SK-N-SH (cell line): ENCODE measurements around the gene SPRED1. TPM values are rescaled to one million over a fixed set of nuclear protein-coding genes. Genes with fewer than 3 reads are reported as not detected.

Experiments used
- CTCF ChIA-PET: fragments of 300-600, 350-600 bp; formaldehyde crosslinking; extraction: SDS; loops from one replicate; lab custom pipeline; 2021; lab: Yijun Ruan, JAX
- POLR2A ChIA-PET: fragments of 350-600 bp; sonication (Branson Sonifier 250); formaldehyde crosslinking; extraction: SDS; loops from one replicate; lab custom pipeline; 2020; ENCODE audit warnings: antibody characterized with exemption, inconsistent platforms; lab: Yijun Ruan, JAX
- DNase-seq: peaks from one replicate; pipeline ENCODE4 v3.0.0; 2012
- H2AFZ ChIP-seq: fragments of 200-600 bp; sonication (generic); 2 replicates; pipeline ENCODE4 v1.8.1; 2016; ENCODE audit warnings: antibody characterized with exemption, mild to moderate bottlenecking, low read depth
- H3F3A ChIP-seq: fragments of 200-600 bp; sonication (generic); replicated peaks from 2 replicates; pipeline ENCODE3; 2016; ENCODE audit warnings: antibody characterized with exemption, mild to moderate bottlenecking; ENCODE audit not compliant: insufficient read depth
- H3K27ac ChIP-seq, 2 experiments: fragments of 200-500 bp in 1 of 2; fragments of 200-600 bp in 1 of 2; sonication (Bioruptor generic) in 1 of 2; sonication (generic), shearing (Covaris generic) in 1 of 2; 2 replicates each; pipeline versions ENCODE4 v1.5.1 to v1.6.1; 2014 to 2016; ENCODE audit warnings: low read depth in 2 of 2, inconsistent platforms in 1 of 2, low read length in 1 of 2, mild to moderate bottlenecking in 1 of 2, mixed read lengths in 1 of 2
- H3K27me3 ChIP-seq: fragments of 200-600 bp; sonication (generic), shearing (Covaris generic); 2 replicates; pipeline ENCODE4 v1.6.1; 2016; ENCODE audit warnings: mixed run types; ENCODE audit not compliant: insufficient read depth
- H3K36me3 ChIP-seq, 2 experiments: fragments of 200-500 bp in 1 of 2; fragments of 200-600 bp in 1 of 2; sonication (Bioruptor generic) in 1 of 2; sonication (generic) in 1 of 2; replicated peaks in 1 of 2; 2 replicates each; pipeline versions ENCODE3 to v1.5.1; 2014 to 2016; ENCODE audit warnings: low read length in 1 of 2, mild to moderate bottlenecking in 1 of 2; ENCODE audit not compliant: insufficient read depth in 2 of 2, control insufficient read depth in 1 of 2
- H3K4me1 ChIP-seq, 2 experiments: fragments of 200-500 bp in 1 of 2; fragments of 200-600 bp in 1 of 2; sonication (Bioruptor generic) in 1 of 2; sonication (generic), shearing (Covaris generic) in 1 of 2; 2 replicates each; pipeline versions ENCODE4 v1.5.1 to v1.6.1; 2014 to 2016; ENCODE audit warnings: low read depth in 1 of 2, low read length in 1 of 2, mixed run types in 1 of 2; ENCODE audit not compliant: insufficient read depth in 2 of 2, control insufficient read depth in 1 of 2
- H3K4me2 ChIP-seq: fragments of 200-600 bp; sonication (generic), shearing (Covaris generic); 2 replicates; pipeline ENCODE4 v1.6.1; 2017; ENCODE audit warnings: mixed run types
- H3K4me3 ChIP-seq, 2 experiments: fragments of 200-500 bp in 1 of 2; fragments of 200-600 bp in 1 of 2; sonication (Bioruptor generic) in 1 of 2; sonication (generic), shearing (Covaris generic) in 1 of 2; 2 replicates each; pipeline versions ENCODE4 v1.5.1 to v1.8.1; 2014 to 2016; ENCODE audit warnings: low read depth in 2 of 2, inconsistent platforms in 1 of 2, low read length in 1 of 2, mild to moderate bottlenecking in 1 of 2, mixed read lengths in 1 of 2, moderate library complexity in 1 of 2
- H3K79me2 ChIP-seq: fragments of 200-600 bp; sonication (generic); 2 replicates; pipeline ENCODE4 v1.8.1; 2017; ENCODE audit warnings: mild to moderate bottlenecking; ENCODE audit not compliant: insufficient read depth
- H3K9ac ChIP-seq: fragments of 200-600 bp; sonication (generic); 2 replicates; pipeline ENCODE4 v1.6.1; 2017; ENCODE audit warnings: mixed run types
- H3K9me2 ChIP-seq: fragments of 200-600 bp; sonication (generic); 2 replicates; pipeline ENCODE4 v1.6.1; 2017; ENCODE audit warnings: mixed run types
- H3K9me3 ChIP-seq: fragments of 200-600 bp; sonication (generic); 2 replicates; pipeline ENCODE4 v1.6.1; 2017; ENCODE audit warnings: mixed run types, mild to moderate bottlenecking, moderate library complexity
- H4K20me1 ChIP-seq: fragments of 200-600 bp; sonication (generic); 2 replicates; pipeline ENCODE4 v1.6.1; 2017; ENCODE audit warnings: mild to moderate bottlenecking, mixed run types; ENCODE audit not compliant: insufficient read depth
- CHD2 ChIP-seq: fragments of 150-350 bp; IDR thresholded peaks from 2 replicates; pipeline ENCODE4 v1.6.1; 2018; ENCODE audit warnings: low read length; ENCODE audit not compliant: partially characterized antibody
- ELF1 ChIP-seq: IDR thresholded peaks from 2 replicates; pipeline ENCODE4 v1.4.0; 2012
- FOSL2 ChIP-seq: IDR thresholded peaks from 2 replicates; pipeline ENCODE4 v1.4.0; 2012; ENCODE audit warnings: low read depth, mild to moderate bottlenecking, moderate library complexity, borderline replicate concordance
- FOXJ3 ChIP-seq: sonication (generic); formaldehyde crosslinking; IDR thresholded peaks from 2 replicates; pipeline ENCODE4 v1.5.1; 2020; ENCODE audit warnings: mild to moderate bottlenecking, missing genetic modification reagents
- FOXM1 ChIP-seq: IDR thresholded peaks from 2 replicates; pipeline ENCODE4 v1.4.0; 2012; ENCODE audit warnings: low read depth, mild to moderate bottlenecking
- GATA2 ChIP-seq: sonication (generic); formaldehyde crosslinking; IDR thresholded peaks from 2 replicates; pipeline ENCODE4 v1.5.0; 2020; ENCODE audit warnings: mild to moderate bottlenecking, missing genetic modification reagents
- JUND ChIP-seq: IDR thresholded peaks from 2 replicates; pipeline ENCODE4 v1.4.0; 2012
- MXI1 ChIP-seq: IDR thresholded peaks from 2 replicates; pipeline ENCODE4 v1.6.1; 2012; ENCODE audit warnings: mild to moderate bottlenecking, low read depth, low read length, improper control_type of control experiment
- NFIC ChIP-seq: IDR thresholded peaks from 2 replicates; pipeline ENCODE4 v1.4.0; 2012; ENCODE audit warnings: borderline replicate concordance
- NRF1 ChIP-seq: IDR thresholded peaks from 2 replicates; pipeline ENCODE4 v1.6.1; 2012; ENCODE audit warnings: low read depth, mild to moderate bottlenecking, low read length
- RAD21 ChIP-seq: IDR thresholded peaks from 2 replicates; pipeline ENCODE4 v1.6.1; 2012; ENCODE audit warnings: mild to moderate bottlenecking, low read length
- RCOR1 ChIP-seq: fragments of 150-350 bp; IDR thresholded peaks from 2 replicates; pipeline ENCODE4 v1.6.1; 2017; ENCODE audit warnings: antibody characterized with exemption, low read length
- RFX5 ChIP-seq: IDR thresholded peaks from 2 replicates; pipeline ENCODE4 v1.6.1; 2012; ENCODE audit warnings: mild to moderate bottlenecking, improper control_type of control experiment, low read length
- RXRA ChIP-seq: IDR thresholded peaks from 2 replicates; pipeline ENCODE4 v1.4.0; 2012; ENCODE audit warnings: low read depth, mild to moderate bottlenecking, borderline replicate concordance
- TAF1 ChIP-seq: IDR thresholded peaks from 2 replicates; pipeline ENCODE4 v1.6.1; 2012; ENCODE audit warnings: low read depth, mild to moderate bottlenecking, low read length, moderate library complexity, borderline replicate concordance
- TCF12 ChIP-seq: IDR thresholded peaks from 2 replicates; pipeline ENCODE4 v1.4.0; 2012
- YY1 ChIP-seq: IDR thresholded peaks from 2 replicates; pipeline ENCODE4 v1.4.0; 2012; ENCODE audit warnings: low read depth, mild to moderate bottlenecking
- WGBS: methylation state at CpG from one replicate; pipeline ENCODE4 v1.1.6; 2017; ENCODE audit warnings: low lambda C conversion rate; 5-methylcytosine and 5-hydroxymethylcytosine counted together
- polyA plus RNA-seq, 3 experiments: library from polyadenylated mRNA; depleted of rRNA; stranded (reverse); fragments of >200 nt; gene quantifications; 2 replicates each; pipeline ENCODE4 v1.2.3, GENCODE V29; 2012
- TF ChIP-seq, protein P1 (sequence below): fragments of 150-350 bp; IDR thresholded peaks from 2 replicates; pipeline ENCODE4 v1.6.1; 2016; ENCODE audit warnings: mild to moderate bottlenecking, low read depth, low read length
- TF ChIP-seq, protein P2 (sequence below): IDR thresholded peaks from 2 replicates; pipeline ENCODE4 v1.4.0; 2012; ENCODE audit warnings: low read depth
- TF ChIP-seq, protein P3 (sequence below): fragments of 200-600 bp; sonication (generic); IDR thresholded peaks from 2 replicates; pipeline ENCODE4 v1.6.1; 2017; ENCODE audit warnings: antibody characterized with exemption, mild to moderate bottlenecking, moderate library complexity
- TF ChIP-seq, protein P4 (sequence below): fragments of 150-350 bp; IDR thresholded peaks from 2 replicates; pipeline ENCODE4 v1.6.1; 2017; ENCODE audit warnings: antibody characterized with exemption, low read length, low read depth, borderline replicate concordance
- TF ChIP-seq, protein P5 (sequence below): IDR thresholded peaks from 2 replicates; pipeline ENCODE4 v1.4.0; 2012; ENCODE audit warnings: low read depth, borderline replicate concordance

Gene SPRED1
- polyA plus RNA-seq, 1 of the 3 experiments (the other 2 are of a cell fraction): 4.4 TPM

DNA sequence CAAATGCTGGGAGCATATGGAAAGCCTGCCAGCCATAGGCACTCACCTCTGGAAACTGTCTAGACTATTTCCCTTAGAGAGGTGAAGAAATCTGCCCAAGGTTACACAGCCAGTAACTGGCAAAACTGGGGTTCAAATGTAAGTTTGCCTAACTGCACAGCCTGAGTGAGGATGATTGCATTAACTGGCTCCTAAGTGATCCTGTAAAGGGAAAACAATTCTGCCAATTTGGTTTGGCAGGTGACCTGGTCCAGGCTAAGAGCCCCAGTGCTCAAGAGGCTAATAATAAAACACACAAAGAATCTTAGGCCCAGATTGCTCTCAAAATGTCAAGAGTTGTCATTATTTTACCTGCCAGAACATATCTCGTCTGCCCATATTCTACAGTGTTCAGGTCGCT lies 43.9 kb upstream of the SPRED1 start:
- no peak overlapping the region for H2AFZ ChIP-seq
- no peak for TF ChIP-seq NFIC
- TF ChIP-seq JUND: no peak
- no peak for TF ChIP-seq RFX5
- TF ChIP-seq GATA2 (CRISPR knock-in tag): no peak
- TF ChIP-seq TCF12: no peak
- TF ChIP-seq MXI1: no peak
- TF ChIP-seq, protein P1, sequence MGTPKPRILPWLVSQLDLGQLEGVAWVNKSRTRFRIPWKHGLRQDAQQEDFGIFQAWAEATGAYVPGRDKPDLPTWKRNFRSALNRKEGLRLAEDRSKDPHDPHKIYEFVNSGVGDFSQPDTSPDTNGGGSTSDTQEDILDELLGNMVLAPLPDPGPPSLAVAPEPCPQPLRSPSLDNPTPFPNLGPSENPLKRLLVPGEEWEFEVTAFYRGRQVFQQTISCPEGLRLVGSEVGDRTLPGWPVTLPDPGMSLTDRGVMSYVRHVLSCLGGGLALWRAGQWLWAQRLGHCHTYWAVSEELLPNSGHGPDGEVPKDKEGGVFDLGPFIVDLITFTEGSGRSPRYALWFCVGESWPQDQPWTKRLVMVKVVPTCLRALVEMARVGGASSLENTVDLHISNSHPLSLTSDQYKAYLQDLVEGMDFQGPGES: no peak
- no peak for TF ChIP-seq YY1
- no peak for TF ChIP-seq RAD21
- no peak for TF ChIP-seq FOSL2
- TF ChIP-seq FOXM1: no peak
- TF ChIP-seq RXRA: no peak
- no peak for TF ChIP-seq TAF1
- TF ChIP-seq, protein P2, sequence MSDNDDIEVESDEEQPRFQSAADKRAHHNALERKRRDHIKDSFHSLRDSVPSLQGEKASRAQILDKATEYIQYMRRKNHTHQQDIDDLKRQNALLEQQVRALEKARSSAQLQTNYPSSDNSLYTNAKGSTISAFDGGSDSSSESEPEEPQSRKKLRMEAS: no peak
- no peak for TF ChIP-seq CHD2
- CTCF ChIA-PET: interaction anchor here (1.7 kb wide), 1 partner anchor 21 kb away, joined by 3 read pairs; no protein-coding TSS in a partner anchor
- no peak overlapping the region for H3K27ac ChIP-seq
- no peaks in the 10 kb centered on the region for H3K79me2 ChIP-seq
- no peaks in the 10 kb centered on the region for H3K4me1 ChIP-seq
- no peak for DNase-seq
- no peaks in the 10 kb centered on the region for H3K36me3 ChIP-seq
- POLR2A ChIA-PET: no interaction called here
- 78% methylated on average over 2 of the region's 2 CpGs for WGBS
- no peak overlapping the region for H3K4me3 ChIP-seq
- H4K20me1 ChIP-seq: no peaks in the 10 kb centered on the region
- no peaks in the 10 kb centered on the region for H3K9me2 ChIP-seq
- no peak overlapping the region for H3K9ac ChIP-seq
- H3K9me3 ChIP-seq: no peaks in the 10 kb centered on the region
- H3F3A ChIP-seq: no peaks in the 10 kb centered on the region
- H3K27me3 ChIP-seq: no peaks in the 10 kb centered on the region
- no peak overlapping the region for H3K4me2 ChIP-seq

DNA sequence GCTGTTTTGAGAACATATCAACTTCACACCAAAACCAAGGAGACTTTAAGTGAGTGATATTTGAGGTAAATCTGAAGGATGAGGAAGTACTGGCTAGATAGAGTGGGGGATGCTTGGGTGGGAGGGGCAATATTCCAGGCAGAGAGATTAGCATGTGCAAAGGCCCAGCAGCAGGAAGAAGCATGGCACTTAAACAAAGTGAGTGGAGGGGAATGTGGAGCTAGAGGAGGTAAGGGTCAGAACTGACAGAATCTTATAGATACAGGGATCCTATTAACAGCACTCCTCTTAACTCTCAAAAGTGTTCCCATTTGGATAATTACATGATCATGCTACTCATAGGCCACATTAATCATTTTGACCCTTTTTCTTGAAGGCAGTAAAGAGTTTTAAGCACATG lies 41.4 kb upstream of the SPRED1 start:
- Histone ChIP-seq H3K27ac (no peak overlapping the region), H3K9ac (no peak overlapping the region), H4K20me1 (no peaks in the 10 kb centered on the region), H2AFZ (no peak overlapping the region), H3K4me3 (no peak overlapping the region), H3K4me1 (no peaks in the 10 kb centered on the region), H3F3A (no peaks in the 10 kb centered on the region), H3K4me2 (no peak overlapping the region), H3K9me3 (no peaks in the 10 kb centered on the region), H3K9me2 (no peaks in the 10 kb centered on the region), H3K27me3 (no peaks in the 10 kb centered on the region), H3K36me3 (no peaks in the 10 kb centered on the region), H3K79me2 (no peaks in the 10 kb centered on the region)
- POLR2A ChIA-PET: no interaction called here
- DNase-seq: no peak
- TF ChIP-seq RCOR1: no peak
- TF ChIP-seq, protein P3, sequence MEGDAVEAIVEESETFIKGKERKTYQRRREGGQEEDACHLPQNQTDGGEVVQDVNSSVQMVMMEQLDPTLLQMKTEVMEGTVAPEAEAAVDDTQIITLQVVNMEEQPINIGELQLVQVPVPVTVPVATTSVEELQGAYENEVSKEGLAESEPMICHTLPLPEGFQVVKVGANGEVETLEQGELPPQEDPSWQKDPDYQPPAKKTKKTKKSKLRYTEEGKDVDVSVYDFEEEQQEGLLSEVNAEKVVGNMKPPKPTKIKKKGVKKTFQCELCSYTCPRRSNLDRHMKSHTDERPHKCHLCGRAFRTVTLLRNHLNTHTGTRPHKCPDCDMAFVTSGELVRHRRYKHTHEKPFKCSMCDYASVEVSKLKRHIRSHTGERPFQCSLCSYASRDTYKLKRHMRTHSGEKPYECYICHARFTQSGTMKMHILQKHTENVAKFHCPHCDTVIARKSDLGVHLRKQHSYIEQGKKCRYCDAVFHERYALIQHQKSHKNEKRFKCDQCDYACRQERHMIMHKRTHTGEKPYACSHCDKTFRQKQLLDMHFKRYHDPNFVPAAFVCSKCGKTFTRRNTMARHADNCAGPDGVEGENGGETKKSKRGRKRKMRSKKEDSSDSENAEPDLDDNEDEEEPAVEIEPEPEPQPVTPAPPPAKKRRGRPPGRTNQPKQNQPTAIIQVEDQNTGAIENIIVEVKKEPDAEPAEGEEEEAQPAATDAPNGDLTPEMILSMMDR: no peak
- TF ChIP-seq FOSL2: no peak
- no peak for TF ChIP-seq NRF1
- TF ChIP-seq, protein P4, sequence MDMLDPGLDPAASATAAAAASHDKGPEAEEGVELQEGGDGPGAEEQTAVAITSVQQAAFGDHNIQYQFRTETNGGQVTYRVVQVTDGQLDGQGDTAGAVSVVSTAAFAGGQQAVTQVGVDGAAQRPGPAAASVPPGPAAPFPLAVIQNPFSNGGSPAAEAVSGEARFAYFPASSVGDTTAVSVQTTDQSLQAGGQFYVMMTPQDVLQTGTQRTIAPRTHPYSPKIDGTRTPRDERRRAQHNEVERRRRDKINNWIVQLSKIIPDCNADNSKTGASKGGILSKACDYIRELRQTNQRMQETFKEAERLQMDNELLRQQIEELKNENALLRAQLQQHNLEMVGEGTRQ: no peak
- TF ChIP-seq FOXJ3 (CRISPR knock-in tag): no peak
- TF ChIP-seq FOXM1: no peak
- no peak for TF ChIP-seq RAD21
- TF ChIP-seq, protein P2: no peak
- no peak for TF ChIP-seq ELF1
- TF ChIP-seq, protein P5, sequence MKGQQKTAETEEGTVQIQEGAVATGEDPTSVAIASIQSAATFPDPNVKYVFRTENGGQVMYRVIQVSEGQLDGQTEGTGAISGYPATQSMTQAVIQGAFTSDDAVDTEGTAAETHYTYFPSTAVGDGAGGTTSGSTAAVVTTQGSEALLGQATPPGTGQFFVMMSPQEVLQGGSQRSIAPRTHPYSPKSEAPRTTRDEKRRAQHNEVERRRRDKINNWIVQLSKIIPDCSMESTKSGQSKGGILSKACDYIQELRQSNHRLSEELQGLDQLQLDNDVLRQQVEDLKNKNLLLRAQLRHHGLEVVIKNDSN: no peak
- CTCF ChIA-PET: interaction anchor here (1.2 kb wide), 1 partner anchor 11 kb away, joined by 3 read pairs; no protein-coding TSS in a partner anchor
